VCaP (cell line): Measurements from ENCODE around the gene LTB4R2.

Source experiments
- H3K27ac ChIP-seq: fragments of 450-650 bp; 2 replicates; pipeline ENCODE4 v1.5.1; 2017
- TF ChIP-seq, protein P1 (sequence below): fragments of 450-650 bp; conservative IDR thresholded peaks from 2 replicates; pipeline ENCODE4 v1.5.1; 2017; ENCODE audit warnings: mild to moderate bottlenecking, moderate library complexity

The LTB4R2 gene, protein sequence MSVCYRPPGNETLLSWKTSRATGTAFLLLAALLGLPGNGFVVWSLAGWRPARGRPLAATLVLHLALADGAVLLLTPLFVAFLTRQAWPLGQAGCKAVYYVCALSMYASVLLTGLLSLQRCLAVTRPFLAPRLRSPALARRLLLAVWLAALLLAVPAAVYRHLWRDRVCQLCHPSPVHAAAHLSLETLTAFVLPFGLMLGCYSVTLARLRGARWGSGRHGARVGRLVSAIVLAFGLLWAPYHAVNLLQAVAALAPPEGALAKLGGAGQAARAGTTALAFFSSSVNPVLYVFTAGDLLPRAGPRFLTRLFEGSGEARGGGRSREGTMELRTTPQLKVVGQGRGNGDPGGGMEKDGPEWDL

DNA sequence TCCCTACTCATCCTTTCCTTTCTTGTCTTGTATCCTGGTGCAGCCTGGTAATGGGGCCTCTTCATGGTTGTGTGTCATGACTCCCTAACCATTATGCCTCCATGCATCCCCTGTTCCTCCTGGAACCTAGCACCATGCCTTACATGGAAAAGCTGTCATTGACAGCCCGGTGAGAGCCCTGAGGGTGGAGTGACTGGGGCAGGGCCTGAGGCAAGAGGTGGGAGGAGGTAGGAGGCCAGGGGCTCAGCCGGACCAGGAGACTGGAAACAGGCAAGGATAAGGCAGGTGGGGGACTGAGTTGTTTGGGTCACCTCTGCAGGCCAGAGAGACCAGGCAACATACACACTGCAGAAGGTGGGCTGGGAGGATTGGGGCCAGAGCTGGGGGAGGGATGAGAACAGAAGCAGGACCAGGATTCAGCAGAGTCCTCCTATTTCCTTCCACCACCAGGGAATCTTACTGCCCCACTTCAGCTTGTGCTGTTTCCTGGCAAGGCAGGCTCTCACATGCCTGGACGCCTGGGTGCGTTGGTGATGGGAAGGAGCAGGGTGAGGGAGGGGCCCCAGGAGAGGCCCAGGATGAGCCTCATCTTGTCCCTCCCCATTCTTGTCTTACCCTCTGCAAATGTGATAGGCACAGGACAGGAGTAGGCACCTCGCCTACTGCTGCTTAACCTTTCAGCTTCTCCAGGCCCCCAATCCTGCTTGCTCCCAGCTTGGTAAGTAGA, at the start of gene LTB4R2:
Gene LTB4R2 (plus strand): TSS at position 603 of the 727 bp plus-strand sequence. CDS start 525 bp downstream, outside the sequence.
- H3K27ac ChIP-seq = no peak within 1 kb of the TSS
- TF ChIP-seq, protein P1, sequence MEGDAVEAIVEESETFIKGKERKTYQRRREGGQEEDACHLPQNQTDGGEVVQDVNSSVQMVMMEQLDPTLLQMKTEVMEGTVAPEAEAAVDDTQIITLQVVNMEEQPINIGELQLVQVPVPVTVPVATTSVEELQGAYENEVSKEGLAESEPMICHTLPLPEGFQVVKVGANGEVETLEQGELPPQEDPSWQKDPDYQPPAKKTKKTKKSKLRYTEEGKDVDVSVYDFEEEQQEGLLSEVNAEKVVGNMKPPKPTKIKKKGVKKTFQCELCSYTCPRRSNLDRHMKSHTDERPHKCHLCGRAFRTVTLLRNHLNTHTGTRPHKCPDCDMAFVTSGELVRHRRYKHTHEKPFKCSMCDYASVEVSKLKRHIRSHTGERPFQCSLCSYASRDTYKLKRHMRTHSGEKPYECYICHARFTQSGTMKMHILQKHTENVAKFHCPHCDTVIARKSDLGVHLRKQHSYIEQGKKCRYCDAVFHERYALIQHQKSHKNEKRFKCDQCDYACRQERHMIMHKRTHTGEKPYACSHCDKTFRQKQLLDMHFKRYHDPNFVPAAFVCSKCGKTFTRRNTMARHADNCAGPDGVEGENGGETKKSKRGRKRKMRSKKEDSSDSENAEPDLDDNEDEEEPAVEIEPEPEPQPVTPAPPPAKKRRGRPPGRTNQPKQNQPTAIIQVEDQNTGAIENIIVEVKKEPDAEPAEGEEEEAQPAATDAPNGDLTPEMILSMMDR = no peak

DNA sequence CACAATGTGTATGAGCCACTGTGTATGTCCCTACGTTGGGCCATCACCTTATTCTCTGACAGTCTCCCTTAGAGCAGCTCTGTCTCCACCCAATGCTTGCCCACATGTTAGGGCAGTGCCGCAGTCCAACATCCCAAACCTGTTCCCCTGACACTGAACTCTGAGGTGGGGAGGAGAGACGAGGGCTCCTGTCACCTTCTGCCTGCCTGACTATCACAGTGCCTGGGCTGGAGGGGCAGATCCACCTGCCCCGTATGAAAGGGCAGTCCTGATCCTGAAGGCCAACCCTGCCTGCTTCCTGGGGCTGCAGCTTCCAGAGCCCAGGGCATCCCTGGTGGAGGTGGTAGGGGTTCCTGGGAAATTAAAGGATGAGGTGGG, 49.2 kb upstream of the LTB4R2 start:
- H3K27ac ChIP-seq = no peak overlapping the region
- TF ChIP-seq, protein P1 = no peak

DNA sequence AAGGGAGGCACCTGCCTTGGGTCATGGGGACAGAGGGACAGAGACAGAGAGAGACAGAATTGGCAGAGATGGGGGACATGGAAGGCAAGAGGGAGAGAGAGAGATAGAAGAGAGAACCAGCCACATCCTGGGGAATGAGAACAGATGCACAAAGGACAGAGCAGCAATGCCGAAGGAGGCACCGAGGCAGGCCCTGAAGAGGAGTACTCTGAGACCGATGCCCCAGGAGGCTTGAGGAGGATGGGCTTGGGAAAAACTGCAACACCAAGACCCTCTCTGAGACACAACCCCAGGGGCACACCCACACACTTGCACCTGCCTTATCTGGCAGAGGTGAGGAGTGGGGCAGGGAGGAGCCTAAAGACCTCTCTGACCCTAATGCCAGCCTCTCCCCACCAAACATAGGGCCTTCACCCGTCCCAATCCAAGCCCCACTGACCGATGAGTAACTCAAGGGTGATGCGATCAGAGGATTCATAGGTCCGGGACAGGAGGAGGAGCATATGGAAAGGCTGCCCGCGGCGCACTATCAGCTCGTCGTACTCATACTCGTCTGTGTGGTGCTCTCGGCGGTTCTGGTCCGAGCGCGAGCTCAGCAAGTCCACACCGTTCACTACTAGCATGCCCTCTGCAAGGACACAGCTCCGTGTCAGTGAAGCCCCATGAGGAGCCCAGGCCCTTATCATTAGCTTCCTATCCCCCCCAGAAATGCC, 48.5 kb upstream of the LTB4R2 start:
- TF ChIP-seq, protein P1 = no peak
- H3K27ac ChIP-seq = no peak overlapping the region

DNA sequence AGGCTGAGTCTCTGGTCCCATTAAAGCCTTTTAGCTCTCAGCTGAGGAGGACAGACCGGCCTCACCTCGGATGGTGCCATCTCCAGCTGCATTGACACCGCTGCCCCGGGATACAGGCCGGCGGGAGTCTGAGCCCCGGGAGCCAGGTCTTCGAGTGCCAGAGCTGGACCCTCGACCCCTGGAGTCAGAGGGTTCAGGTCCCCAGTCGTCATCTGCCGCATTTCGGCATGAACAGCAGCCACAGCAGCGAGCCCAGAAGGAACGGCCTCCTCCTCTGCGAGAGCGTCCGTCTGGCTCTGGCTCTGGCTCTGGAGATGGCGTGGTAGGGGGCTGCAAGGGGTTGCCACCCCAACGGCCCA, 48.0 kb upstream of the LTB4R2 start:
- TF ChIP-seq, protein P1 = no peak
- H3K27ac ChIP-seq = no peak overlapping the region

DNA sequence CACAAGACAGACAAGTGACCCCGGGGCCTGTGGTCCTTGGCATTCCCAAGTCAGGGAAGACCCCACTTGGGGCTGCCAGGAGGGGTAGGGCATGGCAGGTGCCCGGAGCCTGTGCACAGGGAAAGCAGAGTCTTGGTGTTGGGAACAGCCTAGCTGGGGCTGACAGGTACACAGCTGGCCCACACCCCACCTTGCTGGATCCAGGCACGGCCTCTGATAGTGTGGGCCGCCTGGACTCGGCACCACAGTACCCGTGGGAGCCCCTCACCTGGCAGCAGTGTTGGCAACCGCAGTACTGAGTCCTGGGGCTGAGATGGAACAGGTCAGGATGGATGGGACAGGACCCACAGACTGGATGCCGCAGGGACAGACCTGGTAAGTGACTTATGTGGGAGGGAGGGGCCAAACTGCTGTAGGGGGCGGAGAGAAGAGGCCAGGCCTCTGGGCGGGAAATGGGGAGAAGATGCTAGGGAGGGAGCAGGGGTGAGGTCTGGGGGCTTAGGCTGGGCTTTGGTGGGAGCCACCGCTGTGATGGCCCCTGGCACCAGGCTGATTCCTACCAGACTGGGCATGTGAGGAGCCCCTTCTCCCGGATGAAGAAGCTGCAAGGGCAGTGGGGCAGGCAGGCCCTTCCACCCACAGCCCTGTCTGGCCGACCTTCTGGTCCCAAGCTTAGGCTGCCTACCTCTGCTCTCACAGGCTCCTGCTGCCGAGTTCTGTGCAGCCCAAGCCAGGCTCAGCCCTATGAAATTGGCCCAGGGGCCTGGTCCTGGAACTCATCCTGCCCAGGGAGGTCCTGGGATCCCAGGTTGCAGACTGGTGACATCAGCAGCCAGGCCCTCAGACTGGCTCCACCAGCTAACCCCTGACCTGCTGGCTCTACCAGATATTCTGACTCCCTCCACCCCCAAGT, 46.9 kb upstream of the LTB4R2 start, which contains the start of gene TGM1:
Gene TGM1 (minus strand): TSS at position 357 of the 913 bp plus-strand sequence. CDS start 825 bp downstream, outside the sequence.
- TF ChIP-seq, protein P1 = no peak

DNA sequence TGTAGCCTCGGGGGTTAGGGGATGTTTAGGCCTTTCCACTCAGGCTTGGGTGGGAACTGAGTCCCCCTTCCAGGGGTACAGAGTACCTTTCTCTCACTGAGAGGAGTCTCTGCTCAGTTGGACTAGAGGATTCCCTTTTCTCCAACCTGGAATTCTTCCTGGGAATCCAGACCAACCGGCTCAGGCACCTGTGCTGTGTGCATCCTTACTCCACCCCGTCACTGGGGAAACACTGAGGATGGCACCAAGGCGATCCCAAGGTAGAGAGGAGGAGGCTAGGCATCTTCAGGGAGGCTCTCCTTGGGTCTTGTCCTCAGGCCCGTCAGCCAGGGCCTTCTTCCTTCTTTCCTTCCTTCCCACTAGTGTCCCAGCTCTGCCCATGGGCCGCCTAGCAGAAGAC, 46.1 kb upstream of the LTB4R2 start:
- TF ChIP-seq, protein P1 = no peak
- no peak overlapping the region for H3K27ac ChIP-seq

More for the DNA sequence above, 46.9 kb upstream of the LTB4R2 start, which contains the start of gene TGM1:
- H3K27ac ChIP-seq = no peak within 1 kb of the TSS
